Stomach smooth muscle (tissue), 2 donors: ENCODE data around the gene DLG2.
"Not testable (repeated sequence)": the region's sequence is repeated elsewhere in the genome, so short reads cannot be mapped to it uniquely, and the experiment has no call there.

Experiments used
- H3K27ac ChIP-seq: one replicate; pipeline ENCODE4 v1.7.0; 2013; ENCODE audit warnings: mild to moderate bottlenecking, low read length, inconsistent platforms
- H3K27me3 ChIP-seq, 2 donors: one replicate each; pipeline ENCODE4 v1.7.0; 2013; ENCODE audit warnings: low read length in 2 of 2; ENCODE audit not compliant: insufficient read depth in 2 of 2, control insufficient read depth in 1 of 2
- H3K36me3 ChIP-seq, 2 donors: one replicate each; pipeline ENCODE4 v1.7.0; 2013; ENCODE audit warnings: low read length in 2 of 2; ENCODE audit not compliant: control insufficient read depth in 2 of 2, insufficient read depth in 2 of 2
- H3K4me1 ChIP-seq: one replicate; pipeline ENCODE4 v1.7.0; 2013; ENCODE audit warnings: low read length; ENCODE audit not compliant: control insufficient read depth, insufficient read depth
- H3K4me3 ChIP-seq, 2 donors: one replicate each; pipeline ENCODE4 v1.7.0; 2013; ENCODE audit warnings: low read length in 2 of 2
- H3K9ac ChIP-seq, 2 donors: one replicate each; pipeline ENCODE4 v1.7.0; 2013; ENCODE audit warnings: low read length in 2 of 2, mild to moderate bottlenecking in 1 of 2
- H3K9me3 ChIP-seq, 2 donors: one replicate each; pipeline ENCODE4 v1.7.0; 2013; ENCODE audit warnings: low read length in 2 of 2; ENCODE audit not compliant: control insufficient read depth in 2 of 2
- donor health status: healthy.
- donor health status: Pancreatic carcinoma.

Gene DLG2

GRCh38 chr11:85028329-85029101 lies 598.6 kb downstream of the DLG2 start:
- H3K27ac ChIP-seq = no peak overlapping the region
- H3K9me3 ChIP-seq = no peaks in the 10 kb centered on the region
- no peak overlapping the region for H3K9ac ChIP-seq
- no peaks in the 10 kb centered on the region for H3K36me3 ChIP-seq
- no peak overlapping the region for H3K4me3 ChIP-seq
- no peaks in the 10 kb centered on the region for H3K27me3 ChIP-seq
- H3K4me1 ChIP-seq = no peaks in the 10 kb centered on the region

DNA sequence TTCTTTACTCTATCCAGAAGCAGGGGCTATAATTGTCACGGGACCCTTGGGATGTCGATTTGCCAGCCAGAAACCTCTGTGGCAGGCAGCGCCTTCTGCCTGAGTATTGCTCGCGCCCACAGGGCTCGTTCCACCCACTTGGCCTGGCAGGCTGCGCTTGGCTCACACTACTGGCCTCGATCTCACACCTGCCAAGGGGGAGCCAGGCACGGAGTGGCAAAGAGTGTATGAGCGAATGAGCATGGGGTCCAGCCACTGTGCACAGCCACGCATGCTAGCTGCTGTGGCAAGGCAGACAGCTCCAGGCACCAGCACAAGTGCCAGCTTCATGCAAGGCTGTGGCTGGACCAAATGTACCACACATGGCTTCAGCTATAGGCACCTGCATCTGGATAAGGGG lies 599.8 kb downstream of the DLG2 start:
- Histone ChIP-seq H3K36me3 (no peaks in the 10 kb centered on the region), H3K4me3 (no peak overlapping the region), H3K9ac (no peak overlapping the region), H3K9me3 (no peaks in the 10 kb centered on the region), H3K4me1 (no peaks in the 10 kb centered on the region), H3K27ac (no peak overlapping the region), H3K27me3 (no peaks in the 10 kb centered on the region)

GRCh38 chr11:85021058-85021457 lies 606.1 kb downstream of the DLG2 start:
- Histone ChIP-seq H3K27ac (no peak overlapping the region), H3K9me3 (no peaks in the 10 kb centered on the region), H3K27me3 (no peaks in the 10 kb centered on the region), H3K4me1 (no peaks in the 10 kb centered on the region), H3K9ac (no peak overlapping the region), H3K4me3 (no peak overlapping the region), H3K36me3 (no peaks in the 10 kb centered on the region)

- no peaks in the 10 kb centered on the region for H3K4me1 ChIP-seq
- no peaks in the 10 kb centered on the region for H3K27me3 ChIP-seq
- H3K9ac ChIP-seq = no peak overlapping the region
- H3K9me3 ChIP-seq = peaks cover 0 to 4% of the 10 kb centered on the region in 2 donors
- H3K4me3 ChIP-seq = no peak overlapping the region
- H3K27ac ChIP-seq = no peak overlapping the region
- no peaks in the 10 kb centered on the region for H3K36me3 ChIP-seq
These were observed 633.8 kb downstream of the DLG2 start for GRCh38 chr11:84993386-84993785.

- Histone ChIP-seq H3K9ac (no peak overlapping the region), H3K9me3 (peaks cover 0 to 7% of the 10 kb centered on the region in 2 donors), H3K4me3 (no peak overlapping the region), H3K27me3 (no peaks in the 10 kb centered on the region), H3K36me3 (no peaks in the 10 kb centered on the region), H3K4me1 (no peaks in the 10 kb centered on the region), H3K27ac (no peak overlapping the region)
These were observed 637.0 kb downstream of the DLG2 start for GRCh38 chr11:84990141-84990540.

DNA sequence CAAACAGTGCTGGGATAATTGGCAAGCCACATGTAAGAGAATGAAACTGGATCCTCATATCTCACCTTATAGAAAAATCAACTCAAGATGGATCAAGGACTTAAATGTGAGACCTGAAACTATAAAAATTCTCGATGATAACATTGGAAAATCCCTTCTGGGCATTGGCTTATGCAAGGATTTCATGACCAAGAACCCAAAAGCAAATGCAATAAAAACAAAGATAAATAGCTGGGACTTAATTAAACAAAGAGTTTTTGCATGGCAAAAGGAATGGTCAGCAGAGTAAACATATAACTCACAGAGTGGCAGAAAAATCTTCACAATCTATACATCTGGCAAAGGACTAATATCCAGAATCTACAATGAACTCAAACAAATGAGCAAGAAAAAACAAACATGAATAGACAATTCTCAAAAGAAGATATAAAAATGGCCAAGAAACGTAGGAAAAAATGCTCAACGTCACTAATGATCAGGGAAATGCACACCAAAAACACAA lies 639.4 kb downstream of the DLG2 start:
- H3K9me3 ChIP-seq, H3K27ac ChIP-seq, H3K27me3 ChIP-seq, H3K4me3 ChIP-seq, H3K9ac ChIP-seq, H3K4me1 ChIP-seq, H3K36me3 ChIP-seq: not testable (repeated sequence)

DNA sequence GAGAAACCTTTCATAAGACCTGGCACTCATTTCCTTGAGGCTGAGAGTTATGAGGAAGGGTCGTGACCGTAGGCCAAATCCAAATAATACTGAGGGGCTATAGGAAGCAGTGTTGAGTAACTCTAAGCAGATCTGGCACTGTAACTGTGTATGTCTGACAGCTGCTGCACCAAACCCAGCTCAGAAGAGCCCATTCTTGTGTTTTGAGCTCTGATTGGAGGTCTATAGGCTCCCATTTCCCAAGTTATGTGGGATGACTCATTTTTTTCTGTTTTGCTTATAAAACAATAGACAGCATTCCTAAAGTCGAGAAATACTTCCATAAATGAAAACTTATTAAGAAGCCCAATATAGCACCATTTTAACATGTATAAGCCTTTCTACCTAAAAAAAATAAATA lies 645.8 kb downstream of the DLG2 start:
- Histone ChIP-seq H3K36me3 (no peaks in the 10 kb centered on the region), H3K4me1 (no peaks in the 10 kb centered on the region), H3K27ac (no peak overlapping the region), H3K9me3 (peaks cover 0 to 2% of the 10 kb centered on the region in 2 donors), H3K4me3 (no peak overlapping the region), H3K27me3 (no peaks in the 10 kb centered on the region), H3K9ac (no peak overlapping the region)

- H3K4me1 ChIP-seq = no peaks in the 10 kb centered on the region
- no peak overlapping the region for H3K9ac ChIP-seq
- H3K27ac ChIP-seq = no peak overlapping the region
- H3K36me3 ChIP-seq = no peaks in the 10 kb centered on the region
- H3K9me3 ChIP-seq = no peaks in the 10 kb centered on the region
- H3K4me3 ChIP-seq = no peak overlapping the region
- H3K27me3 ChIP-seq = no peaks in the 10 kb centered on the region
These were observed 658.0 kb downstream of the DLG2 start for GRCh38 chr11:84969103-84969502.

- Histone ChIP-seq H3K9me3 (no peaks in the 10 kb centered on the region), H3K9ac (no peak overlapping the region), H3K27ac (no peak overlapping the region), H3K4me3 (no peak overlapping the region), H3K27me3 (no peaks in the 10 kb centered on the region), H3K36me3 (no peaks in the 10 kb centered on the region), H3K4me1 (no peaks in the 10 kb centered on the region)
These were observed 661.7 kb downstream of the DLG2 start for GRCh38 chr11:84965484-84965883.

GRCh38 chr11:84963240-84963639 lies 663.9 kb downstream of the DLG2 start:
- no peaks in the 10 kb centered on the region for H3K36me3 ChIP-seq
- H3K4me1 ChIP-seq = no peaks in the 10 kb centered on the region
- H3K9me3 ChIP-seq = no peaks in the 10 kb centered on the region
- no peak overlapping the region for H3K9ac ChIP-seq
- H3K27ac ChIP-seq = no peak overlapping the region
- H3K4me3 ChIP-seq = no peak overlapping the region
- H3K27me3 ChIP-seq = no peaks in the 10 kb centered on the region

DNA sequence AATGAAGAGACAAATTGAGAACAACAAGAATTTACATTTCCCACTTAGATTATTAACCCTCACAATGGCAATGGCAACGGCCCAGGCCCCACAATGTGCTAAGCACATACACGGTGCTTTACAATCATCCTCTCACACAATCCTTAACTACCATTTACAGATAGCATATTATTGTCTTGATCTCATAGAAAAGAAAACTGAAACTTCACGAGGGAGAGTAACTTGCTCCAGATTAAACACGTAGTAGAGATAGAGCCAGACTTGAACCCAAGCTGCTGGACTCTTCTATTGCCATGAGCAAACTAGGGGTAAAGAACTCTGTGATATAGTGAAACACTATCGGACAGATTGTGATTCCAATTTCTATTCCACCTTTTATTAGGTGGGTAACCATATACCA lies 665.1 kb downstream of the DLG2 start:
- H3K27me3 ChIP-seq = no peaks in the 10 kb centered on the region
- no peaks in the 10 kb centered on the region for H3K9me3 ChIP-seq
- H3K4me3 ChIP-seq = no peak overlapping the region
- no peaks in the 10 kb centered on the region for H3K36me3 ChIP-seq
- no peak overlapping the region for H3K9ac ChIP-seq
- no peak overlapping the region for H3K27ac ChIP-seq
- H3K4me1 ChIP-seq = no peaks in the 10 kb centered on the region
